HCT116 (cell line): Measurements from ENCODE around the gene SLC17A1. TPM values are rescaled to one million over a fixed set of nuclear protein-coding genes. Genes with fewer than 3 reads are reported as not detected.

Source experiments
- ATAC-seq: fragments of 200-7000 bp; cut with Tn5 transposase; 2 replicates; pipeline ENCODE4 v1.9.1; 2020; ENCODE audit warnings: mild to moderate bottlenecking, moderate library complexity
- BruUV-seq: library from RNA; stranded (reverse); fragments of 400-500 nt; replicated peaks from 2 replicates; lab custom pipeline; 2021; lab: Mats Ljungman, UMichigan
- CTCF ChIA-PET: fragments of 300-600 bp; sonication (Branson Sonifier 250); formaldehyde crosslinking; loops from one replicate; lab custom pipeline; 2021; ENCODE audit warnings: antibody characterized with exemption; lab: Charles Lee
- POLR2A ChIA-PET: fragments of 300-600, 350-600 bp; sonication (Branson Sonifier 250); formaldehyde crosslinking; loops from one replicate; lab custom pipeline; 2021; ENCODE audit warnings: antibody characterized with exemption; lab: Charles Lee
- RAD21 ChIA-PET, 2 experiments: fragments of 300-600 bp; sonication (Branson Sonifier 250); formaldehyde crosslinking; loops; one replicate each; lab custom pipeline; 2023; ENCODE audit warnings: low total read pairs in 2 of 2; ENCODE audit not compliant: uncharacterized antibody in 2 of 2, unreplicated experiment in 2 of 2, low non-redundant PET in 1 of 2; lab: Charles Lee
- DNase-seq: peaks from one replicate; pipeline ENCODE4 v3.0.0-alpha.2; 2010; ENCODE audit warnings: low read depth, low spot score
- H2AFZ ChIP-seq: fragments of 200-600 bp; shearing (Covaris generic), sonication (generic); 2 replicates; pipeline ENCODE4 v1.6.1; 2017; ENCODE audit warnings: low read depth, mixed run types, mixed read lengths, antibody characterized with exemption, low read length; ENCODE audit not compliant: poor library complexity, severe bottlenecking
- H3K27ac ChIP-seq: 2 replicates; pipeline ENCODE4 v1.5.1; 2012; ENCODE audit warnings: low read depth, low read length
- H3K27me3 ChIP-seq: fragments of 200-600 bp; sonication (generic); 2 replicates; pipeline ENCODE4 v1.6.1; 2016; ENCODE audit warnings: mixed run types, low read length, mixed read lengths; ENCODE audit not compliant: insufficient read depth
- H3K36me3 ChIP-seq, 2 experiments: fragments of 200-500 bp in 1 of 2; fragments of 200-600 bp in 1 of 2; sonication (Bioruptor generic) in 1 of 2; sonication (generic) in 1 of 2; 2 replicates each; pipeline versions ENCODE4 v1.5.1 to v1.6.1; 2014 to 2016; ENCODE audit warnings: low read length in 2 of 2, inconsistent platforms in 1 of 2, mixed read lengths in 1 of 2, mixed run types in 1 of 2; ENCODE audit not compliant: insufficient read depth in 2 of 2, control insufficient read depth in 1 of 2
- H3K4me1 ChIP-seq, 2 experiments: fragments of 200-600 bp in 1 of 2; sonication (generic) in 1 of 2; 2 replicates each; pipeline versions ENCODE4 v1.5.1 to v1.6.1; 2012 to 2017; ENCODE audit warnings: low read length in 2 of 2, inconsistent platforms in 1 of 2, mild to moderate bottlenecking in 1 of 2, mixed read lengths in 1 of 2, mixed run types in 1 of 2, moderate library complexity in 1 of 2; ENCODE audit not compliant: insufficient read depth in 2 of 2, control insufficient read depth in 1 of 2
- H3K4me2 ChIP-seq: fragments of 200-600 bp; sonication (generic); 2 replicates; pipeline ENCODE4 v1.6.1; 2017; ENCODE audit warnings: mixed run types, low read length, mixed read lengths
- H3K4me3 ChIP-seq, 2 experiments: fragments of 200-600 bp in 1 of 2; sonication (generic) in 1 of 2; replicated peaks in 1 of 2; 2 replicates each; pipeline ENCODE4 v1.5.1; 2011 to 2016; ENCODE audit warnings: low read length in 2 of 2, control low read depth in 1 of 2, low read depth in 1 of 2, mild to moderate bottlenecking in 1 of 2, mixed read lengths in 1 of 2, mixed run types in 1 of 2
- H3K79me2 ChIP-seq: fragments of 200-600 bp; sonication (generic); 2 replicates; pipeline ENCODE4 v1.6.1; 2017; ENCODE audit warnings: mild to moderate bottlenecking, mixed run types, low read length, moderate library complexity, mixed read lengths; ENCODE audit not compliant: insufficient read depth
- H3K9ac ChIP-seq: fragments of 200-600 bp; sonication (generic); 2 replicates; pipeline ENCODE4 v1.6.1; 2016; ENCODE audit warnings: low read length, mixed read lengths
- H3K9me2 ChIP-seq: fragments of 200-600 bp; sonication (generic), shearing (Covaris generic); 2 replicates; pipeline ENCODE4 v1.6.1; 2017; ENCODE audit warnings: mixed run types, mild to moderate bottlenecking, moderate library complexity; ENCODE audit not compliant: insufficient read depth
- H3K9me3 ChIP-seq, 2 experiments: fragments of 200-500 bp in 1 of 2; fragments of 200-600 bp in 1 of 2; sonication (Bioruptor generic) in 1 of 2; sonication (generic) in 1 of 2; 2 replicates each; pipeline ENCODE4 v1.6.1; 2014 to 2017; ENCODE audit warnings: low read length in 2 of 2, mixed read lengths in 2 of 2, inconsistent platforms in 1 of 2, low read depth in 1 of 2, mild to moderate bottlenecking in 1 of 2, mixed run types in 1 of 2, moderate library complexity in 1 of 2; ENCODE audit not compliant: control insufficient read depth in 1 of 2, insufficient read depth in 1 of 2
- H4K20me1 ChIP-seq: fragments of 200-600 bp; sonication (generic), shearing (Covaris generic); 2 replicates; pipeline ENCODE4 v1.6.1; 2017; ENCODE audit warnings: mixed run types, mild to moderate bottlenecking, moderate library complexity; ENCODE audit not compliant: insufficient read depth
- ATF3 ChIP-seq: IDR thresholded peaks from 2 replicates; pipeline ENCODE4 v1.6.1; 2012
- CBX3 ChIP-seq: IDR thresholded peaks from 2 replicates; pipeline ENCODE4 v1.6.1; 2012; ENCODE audit warnings: low read depth
- CEBPB ChIP-seq: IDR thresholded peaks from 2 replicates; pipeline ENCODE4 v1.6.1; 2012; ENCODE audit warnings: low read depth
- EGR1 ChIP-seq: IDR thresholded peaks from 2 replicates; pipeline ENCODE4 v1.6.1; 2012; ENCODE audit warnings: low read depth
- ELF1 ChIP-seq: IDR thresholded peaks from 2 replicates; pipeline ENCODE4 v1.6.1; 2012; ENCODE audit warnings: low read depth, borderline replicate concordance
- EZH2phosphoT487 ChIP-seq: fragments of 200-600 bp; IDR thresholded peaks from 2 replicates; pipeline ENCODE4 v1.6.1; 2018; ENCODE audit warnings: antibody characterized with exemption, borderline replicate concordance
- FOSL1 ChIP-seq: IDR thresholded peaks from 2 replicates; pipeline ENCODE4 v1.6.1; 2012; ENCODE audit warnings: low read depth
- JUND ChIP-seq: IDR thresholded peaks from 2 replicates; pipeline ENCODE4 v1.6.1; 2012
- MAX ChIP-seq: IDR thresholded peaks from 2 replicates; pipeline ENCODE4 v1.6.1; 2012
- POLR2A ChIP-seq: IDR thresholded peaks from 2 replicates; pipeline ENCODE4 v1.7.0; 2011; ENCODE audit warnings: borderline replicate concordance; ENCODE audit not compliant: insufficient read depth, insufficient read length; ENCODE audit errors: extremely low read depth
- TCF7L2 ChIP-seq: IDR thresholded peaks from 2 replicates; pipeline ENCODE4 v1.7.0; 2011; ENCODE audit warnings: borderline replicate concordance, inconsistent platforms; ENCODE audit not compliant: insufficient read depth, insufficient read length; ENCODE audit errors: extremely low read depth
- ZFX ChIP-seq: fragments of 450-650 bp; IDR thresholded peaks from 2 replicates; pipeline ENCODE4 v1.6.1; 2017
- ZNF274 ChIP-seq: fragments of 200-500 bp; sonication (Bioruptor generic); IDR thresholded peaks from 2 replicates; pipeline ENCODE4 v1.6.1; 2014; ENCODE audit warnings: mild to moderate bottlenecking, low read depth, low read length, inconsistent platforms
- intact Hi-C: fragments of 100-400 bp; cut with micrococcal nuclease; formaldehyde crosslinking; loops from 2 replicates; pipeline ENCODE4 v1.10.0; 2022
- total RNA-seq: library from RNA; stranded (reverse); gene quantifications from one replicate; pipeline ENCODE4 v1.2.1, GENCODE V29; 2021; ENCODE audit not compliant: unreplicated experiment
- TF ChIP-seq, protein P1 (sequence below): IDR thresholded peaks from 2 replicates; pipeline ENCODE4 v1.6.1; 2012; ENCODE audit warnings: low read depth
- TF ChIP-seq, protein P2 (sequence below): IDR thresholded peaks from 2 replicates; pipeline ENCODE4 v1.6.1; 2011; ENCODE audit warnings: mild to moderate bottlenecking, low read length, moderate library complexity; ENCODE audit not compliant: insufficient replicate concordance; ENCODE audit errors: extremely low read depth

The SLC17A1 gene
- total RNA-seq, 1 experiment from 2014 or later = not detected

DNA sequence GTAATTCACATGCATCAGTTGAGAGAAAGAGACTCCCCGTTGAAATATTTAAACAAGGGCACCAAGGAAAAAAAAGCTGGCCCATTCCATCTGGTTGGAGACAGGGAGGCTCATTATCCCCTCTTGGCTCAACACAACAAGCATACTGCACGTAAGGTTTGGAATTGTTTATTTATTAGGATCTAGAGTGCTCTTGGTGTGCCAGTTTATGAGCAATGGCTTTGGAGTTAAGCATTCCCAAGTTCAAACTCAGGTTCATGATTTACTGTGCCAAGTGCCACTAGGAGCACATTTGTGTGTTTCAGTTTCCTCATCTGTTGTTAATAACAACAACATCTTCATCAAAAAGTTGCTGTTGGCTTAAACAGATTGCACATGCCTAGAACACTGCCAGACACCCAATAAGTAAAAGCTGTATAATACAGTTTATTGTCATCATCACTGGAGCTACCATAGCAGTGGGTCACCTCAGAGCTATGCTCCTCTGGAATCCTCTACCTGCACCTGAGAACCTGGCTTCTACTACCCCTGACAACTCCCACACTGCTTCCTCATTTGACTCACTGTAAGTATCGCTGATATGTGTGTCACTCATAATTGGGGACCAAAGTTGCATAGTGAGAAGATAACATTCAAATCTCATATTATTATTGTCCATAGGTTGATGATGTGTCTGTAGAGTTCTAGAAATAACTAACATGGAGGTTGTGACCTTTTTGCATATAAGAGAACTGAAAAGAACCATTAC, 36.8 kb upstream of the SLC17A1 start (continued):
- TF ChIP-seq, protein P1, sequence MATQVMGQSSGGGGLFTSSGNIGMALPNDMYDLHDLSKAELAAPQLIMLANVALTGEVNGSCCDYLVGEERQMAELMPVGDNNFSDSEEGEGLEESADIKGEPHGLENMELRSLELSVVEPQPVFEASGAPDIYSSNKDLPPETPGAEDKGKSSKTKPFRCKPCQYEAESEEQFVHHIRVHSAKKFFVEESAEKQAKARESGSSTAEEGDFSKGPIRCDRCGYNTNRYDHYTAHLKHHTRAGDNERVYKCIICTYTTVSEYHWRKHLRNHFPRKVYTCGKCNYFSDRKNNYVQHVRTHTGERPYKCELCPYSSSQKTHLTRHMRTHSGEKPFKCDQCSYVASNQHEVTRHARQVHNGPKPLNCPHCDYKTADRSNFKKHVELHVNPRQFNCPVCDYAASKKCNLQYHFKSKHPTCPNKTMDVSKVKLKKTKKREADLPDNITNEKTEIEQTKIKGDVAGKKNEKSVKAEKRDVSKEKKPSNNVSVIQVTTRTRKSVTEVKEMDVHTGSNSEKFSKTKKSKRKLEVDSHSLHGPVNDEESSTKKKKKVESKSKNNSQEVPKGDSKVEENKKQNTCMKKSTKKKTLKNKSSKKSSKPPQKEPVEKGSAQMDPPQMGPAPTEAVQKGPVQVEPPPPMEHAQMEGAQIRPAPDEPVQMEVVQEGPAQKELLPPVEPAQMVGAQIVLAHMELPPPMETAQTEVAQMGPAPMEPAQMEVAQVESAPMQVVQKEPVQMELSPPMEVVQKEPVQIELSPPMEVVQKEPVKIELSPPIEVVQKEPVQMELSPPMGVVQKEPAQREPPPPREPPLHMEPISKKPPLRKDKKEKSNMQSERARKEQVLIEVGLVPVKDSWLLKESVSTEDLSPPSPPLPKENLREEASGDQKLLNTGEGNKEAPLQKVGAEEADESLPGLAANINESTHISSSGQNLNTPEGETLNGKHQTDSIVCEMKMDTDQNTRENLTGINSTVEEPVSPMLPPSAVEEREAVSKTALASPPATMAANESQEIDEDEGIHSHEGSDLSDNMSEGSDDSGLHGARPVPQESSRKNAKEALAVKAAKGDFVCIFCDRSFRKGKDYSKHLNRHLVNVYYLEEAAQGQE = no peak
- TF ChIP-seq TCF7L2 = no peak

DNA sequence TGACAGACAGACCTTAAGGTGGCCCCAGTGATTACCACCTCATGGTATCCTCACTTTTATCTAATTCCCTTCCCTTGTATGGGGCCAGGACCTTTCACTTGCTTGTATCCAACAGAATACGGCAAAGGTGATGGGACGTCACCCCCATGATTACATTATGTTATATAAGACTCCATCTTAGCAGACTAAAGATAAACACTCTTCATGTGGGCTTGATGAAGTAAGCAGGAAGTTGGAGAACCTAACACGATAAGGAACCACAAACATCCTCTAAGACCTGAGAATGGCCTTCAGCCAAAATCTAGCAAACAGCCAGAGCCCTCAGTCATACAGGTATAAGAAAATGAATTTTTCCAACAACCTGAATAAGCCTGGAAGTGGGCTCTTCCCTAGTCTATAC, 34.2 kb upstream of the SLC17A1 start:
- Histone ChIP-seq H3K27me3 (no peaks in the 10 kb centered on the region), H3K4me1 (no peaks in the 10 kb centered on the region), H3K9me2 (no peaks in the 10 kb centered on the region), H3K9me3 (no peaks in the 10 kb centered on the region), H2AFZ (no peak overlapping the region), H3K79me2 (no peaks in the 10 kb centered on the region), H4K20me1 (no peaks in the 10 kb centered on the region), H3K4me3 (no peak overlapping the region), H3K27ac (no peak overlapping the region), H3K36me3 (no peaks in the 10 kb centered on the region), H3K4me2 (no peak overlapping the region), H3K9ac (no peak overlapping the region)
- DNase-seq (no peak), ATAC-seq (no peak)
- no TSS peak for BruUV-seq
- RAD21 ChIA-PET = no interaction called here
- intact Hi-C loops = no loop called here
- CTCF ChIA-PET = no interaction called here
- POLR2A ChIA-PET = no interaction called here
- TF ChIP-seq ZNF274 = no peak
- no peak for TF ChIP-seq TCF7L2
- no peak for TF ChIP-seq POLR2A
- TF ChIP-seq CEBPB = no peak
- TF ChIP-seq CBX3 = no peak
- no peak for TF ChIP-seq MAX
- TF ChIP-seq EGR1 = no peak
- TF ChIP-seq ZFX = no peak
- no peak for TF ChIP-seq ELF1
- no peak for TF ChIP-seq JUND
- no peak for TF ChIP-seq ATF3
- TF ChIP-seq, protein P1 = no peak
- TF ChIP-seq EZH2phosphoT487 = no peak
- no peak for TF ChIP-seq FOSL1
- TF ChIP-seq, protein P2, sequence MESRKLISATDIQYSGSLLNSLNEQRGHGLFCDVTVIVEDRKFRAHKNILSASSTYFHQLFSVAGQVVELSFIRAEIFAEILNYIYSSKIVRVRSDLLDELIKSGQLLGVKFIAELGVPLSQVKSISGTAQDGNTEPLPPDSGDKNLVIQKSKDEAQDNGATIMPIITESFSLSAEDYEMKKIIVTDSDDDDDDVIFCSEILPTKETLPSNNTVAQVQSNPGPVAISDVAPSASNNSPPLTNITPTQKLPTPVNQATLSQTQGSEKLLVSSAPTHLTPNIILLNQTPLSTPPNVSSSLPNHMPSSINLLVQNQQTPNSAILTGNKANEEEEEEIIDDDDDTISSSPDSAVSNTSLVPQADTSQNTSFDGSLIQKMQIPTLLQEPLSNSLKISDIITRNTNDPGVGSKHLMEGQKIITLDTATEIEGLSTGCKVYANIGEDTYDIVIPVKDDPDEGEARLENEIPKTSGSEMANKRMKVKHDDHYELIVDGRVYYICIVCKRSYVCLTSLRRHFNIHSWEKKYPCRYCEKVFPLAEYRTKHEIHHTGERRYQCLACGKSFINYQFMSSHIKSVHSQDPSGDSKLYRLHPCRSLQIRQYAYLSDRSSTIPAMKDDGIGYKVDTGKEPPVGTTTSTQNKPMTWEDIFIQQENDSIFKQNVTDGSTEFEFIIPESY = no peak
